ENCODE measurements around the gene NCKIPSD.

NCKIPSD gene

DNA sequence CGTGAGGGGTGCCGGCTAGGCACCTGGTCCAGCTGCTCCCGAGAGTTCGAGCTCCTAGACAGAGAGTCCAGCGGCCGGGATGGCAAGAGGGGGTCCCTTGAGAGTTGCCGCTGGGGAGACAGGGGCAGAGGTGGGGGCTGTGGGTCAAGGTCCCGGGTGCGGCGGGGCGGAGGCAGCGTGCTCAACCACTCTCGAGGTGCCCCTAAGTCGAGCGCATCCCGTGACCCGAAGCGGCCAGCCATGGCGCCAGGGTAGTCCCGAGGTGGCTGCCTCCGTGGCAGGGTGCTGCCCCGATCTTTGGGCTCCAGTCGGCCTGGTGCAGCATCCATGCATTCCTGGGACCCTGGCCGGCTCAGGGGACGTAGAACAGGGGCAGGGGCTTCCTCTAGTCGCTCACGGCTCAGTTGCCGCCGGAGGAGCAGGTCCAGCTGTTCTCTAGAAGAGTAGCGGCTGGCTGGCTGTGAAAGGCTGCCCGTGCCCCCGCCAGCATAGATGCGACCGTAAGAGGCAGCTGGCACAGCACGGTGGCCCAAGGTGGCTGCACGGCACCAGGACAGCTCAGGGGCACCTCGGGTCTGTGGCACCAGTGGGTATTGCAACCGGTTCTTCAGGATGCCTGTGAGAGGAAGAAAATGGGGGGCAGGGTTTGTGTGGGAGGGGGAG, 45.6 kb downstream of the NCKIPSD start:
- CTCF ChIA-PET: interaction anchor here (7.0 to 9.1 kb wide), 2 partner anchors 11 to 79 kb away, joined by 50 to 88 read pairs; partner anchors contain the start of genes PFKFB4 and UCN2
- no peak for TF ChIP-seq CTCF (IDR thresholded peaks at IDR 0.05; ENCODE audit: insufficient read depth, low read length, missing control alignments)
- POLR2A ChIA-PET: no interaction called here
- no peak for DNase-seq (ENCODE audit: low read depth, low spot score)
- no peak overlapping the region for H3K4me3 ChIP-seq (ENCODE audit: low read depth, low read length)

GRCh38 chr3:48637305-48637704, 48.4 kb downstream of the NCKIPSD start:
- TF ChIP-seq CTCF (IDR thresholded peaks at IDR 0.05; ENCODE audit: insufficient read depth, low read length, missing control alignments): no peak
- POLR2A ChIA-PET: interaction anchor here (0.8 kb wide), 1 partner anchor 84 kb away, joined by 3 read pairs; no protein-coding TSS in a partner anchor
- CTCF ChIA-PET: interaction anchor here (1.0 to 9.1 kb wide), 3 partner anchors 14 to 77 kb away, joined by 3 to 88 read pairs (median 50); partner anchors contain the start of genes PFKFB4 and UCN2
- DNase-seq (ENCODE audit: low read depth, low spot score): no peak
- H3K4me3 ChIP-seq (ENCODE audit: low read depth, low read length): no peak overlapping the region

GRCh38 chr3:48636149-48636655, 49.5 kb downstream of the NCKIPSD start:
- peak overlapping the region; percentile 84 for H3K4me3 ChIP-seq (ENCODE audit: low read depth, low read length)
- DNase-seq (ENCODE audit: low read depth, low spot score): no peak
- TF ChIP-seq CTCF (IDR thresholded peaks at IDR 0.05; ENCODE audit: insufficient read depth, low read length, missing control alignments): no peak
- CTCF ChIA-PET: interaction anchor here (0.6 to 9.1 kb wide), 32 partner anchors 8 to 253 kb away, joined by 3 to 88 read pairs (median 6); partner anchors contain the start of genes CCDC51, CELSR3, IP6K2 and NCKIPSD
- POLR2A ChIA-PET: interaction anchor here (0.5 to 3.1 kb wide), 9 partner anchors 18 to 167 kb away, joined by 3 to 25 read pairs (median 5); partner anchors contain the start of genes CELSR3 and PFKFB4

GRCh38 chr3:48635222-48636021, 50.3 kb downstream of the NCKIPSD start, which contains the start of gene SLC26A6:
Gene SLC26A6 (minus strand): TSS chr3:48635461. CDS start chr3:48635393, 68 bp downstream.
- H3K4me3 ChIP-seq (ENCODE audit: low read depth, low read length): peak within 1 kb of the TSS; percentile 84
- CTCF ChIA-PET: interaction anchor here (0.8 to 9.1 kb wide), 34 partner anchors 9 to 458 kb away, joined by 3 to 88 read pairs (median 6); partner anchors contain the start of genes CCDC51, CELSR3, IP6K2 and NCKIPSD
- TF ChIP-seq CTCF (IDR thresholded peaks at IDR 0.05; ENCODE audit: insufficient read depth, low read length, missing control alignments): peak; percentile 67
- POLR2A ChIA-PET: interaction anchor here (0.5 to 3.1 kb wide), 15 partner anchors 12 to 547 kb away, joined by 3 to 25 read pairs (median 3); partner anchors contain the start of genes CELSR3 and PFKFB4
- peak; percentile 56 for DNase-seq (ENCODE audit: low read depth, low spot score)

GRCh38 chr3:48634661-48635221, 51.0 kb downstream of the NCKIPSD start:
- ChIA-PET CTCF (interaction anchor here (0.7 to 9.1 kb wide), 31 partner anchors 10 to 459 kb away, joined by 3 to 88 read pairs (median 6); partner anchors contain the start of genes CCDC51, CELSR3, IP6K2 and NCKIPSD), POLR2A (interaction anchor here (0.6 to 3.1 kb wide), 13 partner anchors 12 to 98 kb away, joined by 3 to 25 read pairs (median 4); partner anchors contain the start of genes CELSR3 and PFKFB4)
- no peak for TF ChIP-seq CTCF (IDR thresholded peaks at IDR 0.05; ENCODE audit: insufficient read depth, low read length, missing control alignments)
- peak overlapping the region; percentile 84 for H3K4me3 ChIP-seq (ENCODE audit: low read depth, low read length)
- DNase-seq (ENCODE audit: low read depth, low spot score): no peak
